Measurements from ENCODE around the gene FRY. TPM values are rescaled to one million over a fixed set of nuclear protein-coding genes. Genes with fewer than 3 reads are reported as not detected.
A peak's percentile ranks its signal among the peaks of the same experiment; 100 is the strongest.

Gene FRY
- total RNA-seq, 2 experiments from 2014 or later, result 1.2 to 1.5 TPM

- ATAC-seq, result peak; percentile 96
- Mint-ChIP-seq H3K9me3 (ENCODE audit: low read depth) (no peaks in the 10 kb centered on the region), H3K4me3 (no peak overlapping the region), H3K27ac (no peak overlapping the region), H3K4me1 (peaks cover 5% of the 10 kb centered on the region), H3K36me3 (no peaks in the 10 kb centered on the region), H3K27me3 (no peaks in the 10 kb centered on the region)
- CTCF ChIA-PET, result interaction anchor here (0.9 to 2.0 kb wide), 11 partner anchors 9 to 540 kb away, joined by 3 to 8 read pairs (median 3); partner anchors contain the start of genes BRCA2 and ZAR1L
- peak; percentile 70 for DNase-seq
Measured at GRCh38 chr13:32267836-32268439, 236.4 kb downstream of the FRY start.

GRCh38 chr13:32272021-32272683 lies 240.6 kb downstream of the FRY start:
- no peaks in the 10 kb centered on the region for H3K36me3 Mint-ChIP-seq
- H3K27me3 Mint-ChIP-seq, result no peaks in the 10 kb centered on the region
- no peaks in the 10 kb centered on the region for H3K9me3 Mint-ChIP-seq (ENCODE audit: low read depth)
- no peak overlapping the region for H3K27ac Mint-ChIP-seq
- peaks cover 5% of the 10 kb centered on the region for H3K4me1 Mint-ChIP-seq
- CTCF ChIA-PET, result no interaction called here
- no peak overlapping the region for H3K4me3 Mint-ChIP-seq
- DNase-seq (no peak), ATAC-seq (no peak)

GRCh38 chr13:32277839-32278238 lies 246.3 kb downstream of the FRY start:
- DNase-seq (no peak), ATAC-seq (no peak)
- H3K27ac Mint-ChIP-seq, result no peak overlapping the region
- no peak overlapping the region for H3K4me3 Mint-ChIP-seq
- CTCF ChIA-PET, result interaction anchor here (1.2 kb wide), 1 partner anchor 9 kb away, joined by 5 read pairs; no protein-coding TSS in a partner anchor
- no peaks in the 10 kb centered on the region for H3K36me3 Mint-ChIP-seq
- H3K9me3 Mint-ChIP-seq (ENCODE audit: low read depth), result no peaks in the 10 kb centered on the region
- peaks cover 5% of the 10 kb centered on the region for H3K27me3 Mint-ChIP-seq
- H3K4me1 Mint-ChIP-seq, result peaks cover 2% of the 10 kb centered on the region

- no peak for ATAC-seq
Measured at GRCh38 chr13:32278426-32278825, 246.9 kb downstream of the FRY start.

GRCh38 chr13:32281096-32281495 lies 249.5 kb downstream of the FRY start:
- peaks cover 2% of the 10 kb centered on the region for H3K4me1 Mint-ChIP-seq
- H3K27ac Mint-ChIP-seq, result no peak overlapping the region
- no peak for ATAC-seq
- H3K9me3 Mint-ChIP-seq (ENCODE audit: low read depth), result no peaks in the 10 kb centered on the region
- DNase-seq, result no peak
- no peaks in the 10 kb centered on the region for H3K36me3 Mint-ChIP-seq
- no peak overlapping the region for H3K4me3 Mint-ChIP-seq
- peaks cover 17% of the 10 kb centered on the region for H3K27me3 Mint-ChIP-seq
- CTCF ChIA-PET, result no interaction called here

More at GRCh38 chr13:32278426-32278825, 246.9 kb downstream of the FRY start:
- H3K27me3 Mint-ChIP-seq, result peaks cover 8% of the 10 kb centered on the region
- no peaks in the 10 kb centered on the region for H3K9me3 Mint-ChIP-seq (ENCODE audit: low read depth)
- H3K4me3 Mint-ChIP-seq, result no peak overlapping the region
- H3K27ac Mint-ChIP-seq, result no peak overlapping the region
- H3K36me3 Mint-ChIP-seq, result no peaks in the 10 kb centered on the region
- DNase-seq, result no peak
- H3K4me1 Mint-ChIP-seq, result peaks cover 2% of the 10 kb centered on the region
- CTCF ChIA-PET, result no interaction called here

- no peaks in the 10 kb centered on the region for H3K9me3 Mint-ChIP-seq (ENCODE audit: low read depth)
- H3K36me3 Mint-ChIP-seq, result no peaks in the 10 kb centered on the region
- CTCF ChIA-PET, result no interaction called here
- peaks cover 17% of the 10 kb centered on the region for H3K27me3 Mint-ChIP-seq
- no peak for ATAC-seq
- no peak overlapping the region for H3K4me3 Mint-ChIP-seq
- no peak overlapping the region for H3K27ac Mint-ChIP-seq
- peaks cover 2% of the 10 kb centered on the region for H3K4me1 Mint-ChIP-seq
- DNase-seq, result no peak
Measured at GRCh38 chr13:32282096-32282711, 250.6 kb downstream of the FRY start.

- Mint-ChIP-seq H3K4me3 (no peak overlapping the region), H3K4me1 (no peaks in the 10 kb centered on the region), H3K27me3 (peaks cover 15% of the 10 kb centered on the region), H3K9me3 (ENCODE audit: low read depth) (no peaks in the 10 kb centered on the region), H3K36me3 (no peaks in the 10 kb centered on the region), H3K27ac (no peak overlapping the region)
- DNase-seq, result no peak
- CTCF ChIA-PET, result no interaction called here
- no peak for ATAC-seq
Measured at GRCh38 chr13:32284927-32285632, 253.5 kb downstream of the FRY start.

- CTCF ChIA-PET, result no interaction called here
- no peak for ATAC-seq
- no peaks in the 10 kb centered on the region for H3K36me3 Mint-ChIP-seq
- DNase-seq, result no peak
- no peak overlapping the region for H3K4me3 Mint-ChIP-seq
- no peak overlapping the region for H3K27ac Mint-ChIP-seq
- H3K9me3 Mint-ChIP-seq (ENCODE audit: low read depth), result no peaks in the 10 kb centered on the region
- no peaks in the 10 kb centered on the region for H3K4me1 Mint-ChIP-seq
- H3K27me3 Mint-ChIP-seq, result peaks cover 15% of the 10 kb centered on the region
Measured at GRCh38 chr13:32285633-32285965, 254.0 kb downstream of the FRY start.

- H3K4me1 Mint-ChIP-seq, result peaks cover 6% of the 10 kb centered on the region
- no peak overlapping the region for H3K27ac Mint-ChIP-seq
- no peak overlapping the region for H3K4me3 Mint-ChIP-seq
- ATAC-seq, result no peak
- H3K9me3 Mint-ChIP-seq (ENCODE audit: low read depth), result no peaks in the 10 kb centered on the region
- CTCF ChIA-PET, result no interaction called here
- DNase-seq, result no peak
- no peaks in the 10 kb centered on the region for H3K36me3 Mint-ChIP-seq
- peaks cover 36% of the 10 kb centered on the region for H3K27me3 Mint-ChIP-seq
Measured at GRCh38 chr13:32297206-32297605, 265.6 kb downstream of the FRY start.

- Mint-ChIP-seq H3K27ac (no peak overlapping the region), H3K9me3 (ENCODE audit: low read depth) (no peaks in the 10 kb centered on the region), H3K4me1 (peaks cover 6% of the 10 kb centered on the region), H3K36me3 (no peaks in the 10 kb centered on the region), H3K4me3 (no peak overlapping the region), H3K27me3 (peaks cover 35% of the 10 kb centered on the region)
- DNase-seq (no peak), ATAC-seq (no peak)
- CTCF ChIA-PET, result no interaction called here
Measured at GRCh38 chr13:32298695-32299094, 267.1 kb downstream of the FRY start.

GRCh38 chr13:32299893-32300292 lies 268.3 kb downstream of the FRY start:
- CTCF ChIA-PET, result interaction anchor here (1.2 to 1.3 kb wide), 2 partner anchors 12 to 32 kb away, joined by 4 to 8 read pairs; no protein-coding TSS in a partner anchor
- peaks cover 31% of the 10 kb centered on the region for H3K27me3 Mint-ChIP-seq

GRCh38 chr13:32300406-32300805 lies 268.8 kb downstream of the FRY start:
- Mint-ChIP-seq H3K9me3 (ENCODE audit: low read depth) (no peaks in the 10 kb centered on the region), H3K27me3 (peaks cover 30% of the 10 kb centered on the region), H3K36me3 (no peaks in the 10 kb centered on the region), H3K4me3 (no peak overlapping the region), H3K4me1 (peaks cover 6% of the 10 kb centered on the region), H3K27ac (no peak overlapping the region)
- no peak for ATAC-seq
- no peak for DNase-seq
- CTCF ChIA-PET, result interaction anchor here (1.2 to 1.5 kb wide), 3 partner anchors 11 to 32 kb away, joined by 3 to 8 read pairs (median 4); no protein-coding TSS in a partner anchor

More at GRCh38 chr13:32299893-32300292, 268.3 kb downstream of the FRY start:
- Mint-ChIP-seq H3K9me3 (ENCODE audit: low read depth) (no peaks in the 10 kb centered on the region), H3K4me3 (no peak overlapping the region), H3K27ac (no peak overlapping the region), H3K4me1 (peaks cover 6% of the 10 kb centered on the region), H3K36me3 (no peaks in the 10 kb centered on the region)
- ATAC-seq (peak; percentile 57), DNase-seq (no peak)

- ATAC-seq (peak; percentile 45), DNase-seq (no peak)
- H3K27ac Mint-ChIP-seq, result no peak overlapping the region
- no peaks in the 10 kb centered on the region for H3K9me3 Mint-ChIP-seq (ENCODE audit: low read depth)
- no peaks in the 10 kb centered on the region for H3K36me3 Mint-ChIP-seq
- peaks cover 6% of the 10 kb centered on the region for H3K4me1 Mint-ChIP-seq
- no peak overlapping the region for H3K4me3 Mint-ChIP-seq
- H3K27me3 Mint-ChIP-seq, result peaks cover 25% of the 10 kb centered on the region
- CTCF ChIA-PET, result interaction anchor here (1.2 to 1.5 kb wide), 3 partner anchors 11 to 33 kb away, joined by 3 to 8 read pairs (median 4); no protein-coding TSS in a partner anchor
Measured at GRCh38 chr13:32300920-32301319, 269.3 kb downstream of the FRY start.
